Keratinocyte (primary cell): Measurements from ENCODE around the gene C3orf20.

Source experiments
- CTCF ChIP-seq, 3 experiments: IDR thresholded peaks in 1 of 3; conservative IDR thresholded peaks in 1 of 3; optimal IDR thresholded peaks in 1 of 3; 2 replicates in 2 of 3; 3 replicates in 1 of 3; pipeline versions ENCODE3 to v1.5.1; 2011; ENCODE audit warnings: low read length in 3 of 3, mild to moderate bottlenecking in 3 of 3, moderate library complexity in 2 of 3, control low read depth in 1 of 3, inconsistent platforms in 1 of 3; ENCODE audit not compliant: insufficient read depth in 2 of 3; ENCODE audit errors: extremely low read depth in 1 of 3
- EZH2 ChIP-seq: IDR thresholded peaks from one replicate; pipeline ENCODE4 v1.6.1; 2012; ENCODE audit warnings: inconsistent platforms, mild to moderate bottlenecking, low read length, moderate library complexity

- TF ChIP-seq CTCF (optimal IDR thresholded peaks at IDR 0.05 in 1 of 3, IDR thresholded peaks at IDR 0.05 in 1 of 3, conservative IDR thresholded peaks at IDR 0.05 in 1 of 3; ENCODE audit: extremely low read depth in 1 of 3, insufficient read depth in 2 of 3, low read length in 3 of 3) (no peak), EZH2 (no peak)
Measured at GRCh38 chr3:14631101-14631497, 43.8 kb upstream of the C3orf20 start.
